Gastrocnemius medialis (tissue), 4 donors: ENCODE measurements around the gene HRNR. TPM values are rescaled to one million over a fixed set of nuclear protein-coding genes. Genes with fewer than 3 reads are reported as not detected.

Experiments
- ATAC-seq, 2 donors: fragments of 150-250 bp; one replicate each; pipeline ENCODE4 v1.9.1; 2016
- DNase-seq, 2 donors: peaks; one replicate each; pipeline ENCODE4 v3.0.0-alpha.2; 2019
- H3K27ac ChIP-seq, 4 donors: fragments of 200-600 bp; sonication (generic); 1 replicate in 1 of 4; 2 replicates in 3 of 4; pipeline ENCODE4 v1.5.1; 2016 to 2018; ENCODE audit warnings: mild to moderate bottlenecking in 2 of 4, moderate library complexity in 1 of 4
- H3K27me3 ChIP-seq, 3 donors: fragments of 200-600 bp; sonication (generic) in 2 of 3; 1 replicate in 1 of 3; 2 replicates in 2 of 3; pipeline versions ENCODE4 v1.5.1 to v1.6.0; 2016 to 2019; ENCODE audit warnings: mild to moderate bottlenecking in 1 of 3, moderate library complexity in 1 of 3
- H3K36me3 ChIP-seq, 2 donors: fragments of 200-600 bp; sonication (generic) in 1 of 2; one replicate each; pipeline ENCODE4 v1.5.1; 2017 to 2018
- H3K4me1 ChIP-seq, 2 donors: fragments of 200-600 bp; sonication (generic) in 1 of 2; one replicate each; pipeline ENCODE4 v1.5.1; 2016 to 2017; ENCODE audit warnings: mild to moderate bottlenecking in 2 of 2
- H3K4me3 ChIP-seq, 4 donors: fragments of 200-600 bp; sonication (generic) in 3 of 4; 1 replicate in 1 of 4; 2 replicates in 3 of 4; pipeline ENCODE4 v1.5.1; 2016 to 2019; ENCODE audit warnings: mild to moderate bottlenecking in 2 of 4
- H3K9me3 ChIP-seq, 3 donors: fragments of 200-600 bp; sonication (generic) in 2 of 3; 1 replicate in 1 of 3; 2 replicates in 2 of 3; pipeline ENCODE4 v1.5.1; 2016 to 2019
- CTCF ChIP-seq, 5 experiments: fragments of 450-650 bp in 3 of 5; fragments of 200-600 bp in 2 of 5; sonication (generic) in 2 of 5; IDR thresholded peaks in 4 of 5; conservative IDR thresholded peaks in 1 of 5; 1 replicate in 4 of 5; 2 replicates in 1 of 5; pipeline ENCODE4 v1.5.1; 2016 to 2019; ENCODE audit warnings: antibody characterized with exemption in 5 of 5, mild to moderate bottlenecking in 3 of 5, moderate library complexity in 3 of 5
- POLR2A ChIP-seq, 2 donors: fragments of 450-650 bp; IDR thresholded peaks; one replicate each; pipeline ENCODE4 v1.6.1; 2017; ENCODE audit warnings: antibody characterized with exemption in 2 of 2, mild to moderate bottlenecking in 2 of 2, moderate library complexity in 2 of 2
- in situ Hi-C, 4 donors: fragments of 200-750 bp; cut with MboI; loops; one replicate each; pipeline versions ENCODE4 v1.15.0 to v1.8.0; 2017; ENCODE audit warnings: low sequenced_read_pairs in 4 of 4
- intact Hi-C: fragments of 100-400 bp; cut with DNase I; formaldehyde crosslinking; loops from one replicate; pipeline ENCODE4 v1.15.1; 2023; ENCODE audit warnings: low total_unique reads
- total RNA-seq, 4 donors: library from RNA; depleted of rRNA; stranded (reverse); fragments of >200 nt; gene quantifications; one replicate each; pipeline versions ENCODE4 v1.1.0 to v1.2.3, GENCODE V29; 2016

HRNR gene
- total RNA-seq, 4 donors from 2014 or later, result not detected

GRCh38 chr1:152170287-152170905, 53.6 kb downstream of the HRNR start:
- Histone ChIP-seq H3K27ac (no peak overlapping the region), H3K4me3 (no peak overlapping the region), H3K4me1 (peaks cover 0 to 3% of the 10 kb centered on the region in 2 donors), H3K36me3 (no peaks in the 10 kb centered on the region), H3K27me3 (no peaks in the 10 kb centered on the region), H3K9me3 (no peaks in the 10 kb centered on the region)
- DNase-seq (no peak), ATAC-seq (no peak)
- no peak for TF ChIP-seq CTCF (IDR thresholded peaks at IDR 0.05 in 4 of 5, conservative IDR thresholded peaks at IDR 0.05 in 1 of 5)
- TF ChIP-seq POLR2A (IDR thresholded peaks at IDR 0.05), result no peak
- in situ Hi-C loops (no loop called here), intact Hi-C loops (no loop called here)

GRCh38 chr1:152169366-152170025, 54.5 kb downstream of the HRNR start:
- Histone ChIP-seq H3K4me3 (no peak overlapping the region), H3K27me3 (no peaks in the 10 kb centered on the region), H3K36me3 (no peaks in the 10 kb centered on the region), H3K4me1 (peaks cover 0 to 3% of the 10 kb centered on the region in 2 donors), H3K27ac (peak overlapping the region in 1 of 4 donors; percentile 55), H3K9me3 (no peaks in the 10 kb centered on the region)
- ATAC-seq, result no peak
- DNase-seq, result no peak
- intact Hi-C loops, result no loop called here
- in situ Hi-C loops, result loop anchor here in 1 of 4 donors (10.0 kb wide), 1 partner anchor 65 kb away; no protein-coding TSS in a partner anchor
- TF ChIP-seq CTCF (IDR thresholded peaks at IDR 0.05 in 4 of 5, conservative IDR thresholded peaks at IDR 0.05 in 1 of 5), result no peak
- TF ChIP-seq POLR2A (IDR thresholded peaks at IDR 0.05), result no peak

GRCh38 chr1:152168535-152168868, 55.5 kb downstream of the HRNR start:
- ATAC-seq (peak; percentile 66 to 69), DNase-seq (no peak)
- H3K27me3 ChIP-seq, result no peaks in the 10 kb centered on the region
- no peaks in the 10 kb centered on the region for H3K36me3 ChIP-seq
- peak overlapping the region in 2 of 4 donors; percentile 13 to 55 for H3K27ac ChIP-seq
- peaks cover 0 to 3% of the 10 kb centered on the region in 2 donors for H3K4me1 ChIP-seq
- H3K9me3 ChIP-seq, result no peaks in the 10 kb centered on the region
- TF ChIP-seq CTCF (IDR thresholded peaks at IDR 0.05 in 4 of 5, conservative IDR thresholded peaks at IDR 0.05 in 1 of 5) (no peak), POLR2A (IDR thresholded peaks at IDR 0.05) (no peak)
- H3K4me3 ChIP-seq, result no peak overlapping the region
- intact Hi-C loops (no loop called here), in situ Hi-C loops (loop anchor here in 1 of 4 donors (10.0 kb wide), 1 partner anchor 64 kb away; no protein-coding TSS in a partner anchor)

GRCh38 chr1:152167835-152168534, 56.0 kb downstream of the HRNR start:
- ATAC-seq (peak in 1 of 2 donors; percentile 35), DNase-seq (no peak)
- Histone ChIP-seq H3K9me3 (no peaks in the 10 kb centered on the region), H3K27ac (peak overlapping the region in 2 of 4 donors; percentile 2 to 53), H3K4me3 (no peak overlapping the region), H3K27me3 (no peaks in the 10 kb centered on the region), H3K4me1 (peaks cover 0 to 3% of the 10 kb centered on the region in 2 donors), H3K36me3 (no peaks in the 10 kb centered on the region)
- intact Hi-C loops (no loop called here), in situ Hi-C loops (loop anchor here in 1 of 4 donors (10.0 kb wide), 1 partner anchor 63 kb away; no protein-coding TSS in a partner anchor)
- TF ChIP-seq CTCF (IDR thresholded peaks at IDR 0.05 in 4 of 5, conservative IDR thresholded peaks at IDR 0.05 in 1 of 5), result no peak
- TF ChIP-seq POLR2A (IDR thresholded peaks at IDR 0.05), result no peak
